Measurements from ENCODE around the gene CD53.

- TF ChIP-seq CTCF (conservative IDR thresholded peaks at IDR 0.05; ENCODE audit: low read length) (no peak), EZH2phosphoT487 (IDR thresholded peaks at IDR 0.05; ENCODE audit: borderline replicate concordance, low read depth, low read length) (no peak)
Observed at GRCh38 chr1:110859062-110859461, 13.9 kb upstream of the CD53 start.
